NCI-H2227 (cell line): ENCODE measurements around the gene HOXD9.

Experiments
- DNase-seq: peaks from one replicate; lab custom pipeline; 2025; ENCODE audit not compliant: unreplicated experiment; lab: John Stamatoyannopoulos, UW

Gene HOXD9

GRCh38 chr2:176085861-176086771, 36.4 kb upstream of the HOXD9 start:
- DNase-seq, result peak; percentile 68

GRCh38 chr2:176087330-176088047, 35.0 kb upstream of the HOXD9 start:
- no peak for DNase-seq

- DNase-seq, result peak; percentile 80
Observed at GRCh38 chr2:176088048-176088936, 34.2 kb upstream of the HOXD9 start.

- DNase-seq, result no peak
Observed at GRCh38 chr2:176088937-176089842, 33.3 kb upstream of the HOXD9 start.

- DNase-seq, result no peak
Observed at GRCh38 chr2:176089843-176090395, 32.6 kb upstream of the HOXD9 start.

- no peak for DNase-seq
Observed at GRCh38 chr2:176090862-176091261, 31.7 kb upstream of the HOXD9 start.

- peak; percentile 56 for DNase-seq
Observed at GRCh38 chr2:176091329-176092258, 30.9 kb upstream of the HOXD9 start.

- peak; percentile 89 for DNase-seq
Observed at GRCh38 chr2:176092270-176093144, 30.0 kb upstream of the HOXD9 start, which contains the start of gene HOXD13. Gene HOXD13, plus strand, starts transcription at chr2:176092721. Its CDS starts 170 bp downstream, at chr2:176092891.

- DNase-seq, result peak; percentile 74
Observed at GRCh38 chr2:176093145-176093897, 29.2 kb upstream of the HOXD9 start.

- no peak for DNase-seq
Observed at GRCh38 chr2:176093898-176094249, 28.6 kb upstream of the HOXD9 start.

- DNase-seq, result no peak
Observed at GRCh38 chr2:176094349-176094748, 28.2 kb upstream of the HOXD9 start.

- no peak for DNase-seq
Observed at GRCh38 chr2:176095421-176095820, 27.1 kb upstream of the HOXD9 start.

- DNase-seq, result no peak
Observed at GRCh38 chr2:176096243-176096985, 26.1 kb upstream of the HOXD9 start.

- peak; percentile 92 for DNase-seq
Observed at GRCh38 chr2:176096986-176097819, 25.3 kb upstream of the HOXD9 start.

- DNase-seq, result no peak
Observed at GRCh38 chr2:176097820-176098365, 24.6 kb upstream of the HOXD9 start.
